ENCODE data around the gene SP2.

SP2 gene

GRCh38 chr17:47899643-47900042, 3.6 kb downstream of the SP2 start:
- TF ChIP-seq CTCF (IDR thresholded peaks at IDR 0.05): no peak

- no peak for TF ChIP-seq CTCF (IDR thresholded peaks at IDR 0.05)
Measured at GRCh38 chr17:47901423-47901822, 5.4 kb downstream of the SP2 start.

GRCh38 chr17:47902039-47902744, 6.2 kb downstream of the SP2 start:
- TF ChIP-seq CTCF (IDR thresholded peaks at IDR 0.05): no peak

- no peak for TF ChIP-seq CTCF (IDR thresholded peaks at IDR 0.05)
Measured at GRCh38 chr17:47905221-47905733, 9.2 kb downstream of the SP2 start.

- no peak for TF ChIP-seq CTCF (IDR thresholded peaks at IDR 0.05)
Measured at GRCh38 chr17:47906443-47906842, 10.4 kb downstream of the SP2 start.

GRCh38 chr17:47907932-47908562, 12.0 kb downstream of the SP2 start:
- TF ChIP-seq CTCF (IDR thresholded peaks at IDR 0.05): no peak

GRCh38 chr17:47913050-47913449, 17.0 kb downstream of the SP2 start:
- TF ChIP-seq CTCF (IDR thresholded peaks at IDR 0.05): no peak

Measured in LNCAP (cell line).